WTC11 (cell line): Measurements from ENCODE around the gene KRTAP5-3. TPM values are rescaled to one million over a fixed set of nuclear protein-coding genes. Genes with fewer than 3 reads are reported as not detected.

Source experiments
- ATAC-seq: fragments of 200-7000 bp; cut with Tn5 transposase; 2 replicates; pipeline ENCODE4 v1.10.0; 2021; ENCODE audit warnings: mild to moderate bottlenecking, moderate library complexity
- CTCF ChIA-PET: fragments of 300-600 bp; sonication (Branson Sonifier 250); formaldehyde crosslinking; loops from one replicate; lab custom pipeline; 2021; ENCODE audit warnings: antibody characterized with exemption; lab: Charles Lee
- POLR2A ChIA-PET: fragments of 350-600 bp; sonication (Branson Sonifier 250); formaldehyde crosslinking; loops from one replicate; lab custom pipeline; 2021; ENCODE audit warnings: antibody characterized with exemption; lab: Charles Lee
- DNase-seq: peaks from one replicate; pipeline ENCODE4 v3.0.0; 2021; ENCODE audit warnings: low spot score
- H3K27ac Mint-ChIP-seq: 2 replicates; pipeline ENCODE4 v1.8.0; 2021; ENCODE audit warnings: mixed read lengths
- H3K27me3 Mint-ChIP-seq: 2 replicates; pipeline ENCODE4 v1.8.0; 2021; ENCODE audit warnings: low read depth, mild to moderate bottlenecking, moderate library complexity, mixed read lengths
- H3K36me3 Mint-ChIP-seq: 2 replicates; pipeline ENCODE4 v1.8.0; 2021; ENCODE audit warnings: mixed read lengths
- H3K4me1 Mint-ChIP-seq: 2 replicates; pipeline ENCODE4 v1.8.0; 2022; ENCODE audit warnings: mixed read lengths
- H3K4me3 Mint-ChIP-seq: 2 replicates; pipeline ENCODE4 v1.8.0; 2021; ENCODE audit warnings: mild to moderate bottlenecking, moderate library complexity, mixed read lengths
- H3K9me3 Mint-ChIP-seq: 2 replicates; pipeline ENCODE4 v1.8.0; 2021; ENCODE audit warnings: mixed read lengths
- CREB1 ChIP-seq: sonication (generic); formaldehyde crosslinking; IDR thresholded peaks from 2 replicates; pipeline ENCODE4 v1.8.0; 2023; ENCODE audit warnings: mild to moderate bottlenecking, missing genetic modification reagents
- CREM ChIP-seq: sonication (generic); formaldehyde crosslinking; IDR thresholded peaks from 2 replicates; pipeline ENCODE4 v1.8.1; 2022; ENCODE audit warnings: mild to moderate bottlenecking, missing genetic modification reagents, moderate library complexity
- ELF4 ChIP-seq: sonication (generic); formaldehyde crosslinking; IDR thresholded peaks from 2 replicates; pipeline ENCODE4 v1.8.1; 2022; ENCODE audit warnings: low read depth, mild to moderate bottlenecking, moderate library complexity, missing genetic modification reagents
- FOXK1 ChIP-seq: sonication (generic); formaldehyde crosslinking; IDR thresholded peaks from 2 replicates; pipeline ENCODE4 v1.8.0; 2022; ENCODE audit warnings: mild to moderate bottlenecking, moderate library complexity, missing genetic modification reagents
- FOXP1 ChIP-seq: sonication (generic); formaldehyde crosslinking; IDR thresholded peaks from 2 replicates; pipeline ENCODE4 v1.8.0; 2022; ENCODE audit warnings: missing genetic modification reagents, mild to moderate bottlenecking, moderate library complexity, borderline replicate concordance
- GTF2I ChIP-seq: fragments of 250-450 bp; sonication (Bioruptor Pico); conservative IDR thresholded peaks from 2 replicates; pipeline ENCODE4 v1.4.0; 2021; ENCODE audit warnings: mild to moderate bottlenecking
- HMGA2 ChIP-seq: fragments of 250-450 bp; sonication (Bioruptor Pico); IDR thresholded peaks from 2 replicates; pipeline ENCODE4 v1.4.0; 2021; ENCODE audit warnings: mild to moderate bottlenecking, moderate library complexity
- NFYB ChIP-seq: sonication (generic); formaldehyde crosslinking; conservative IDR thresholded peaks from 2 replicates; pipeline ENCODE4 v1.8.0; 2022; ENCODE audit warnings: low read depth, missing genetic modification reagents
- OVOL2 ChIP-seq: fragments of 250-450 bp; sonication (Bioruptor Pico); IDR thresholded peaks from 2 replicates; pipeline ENCODE4 v1.9.0; 2021; ENCODE audit warnings: mild to moderate bottlenecking, borderline replicate concordance
- SMAD4 ChIP-seq: sonication (generic); formaldehyde crosslinking; IDR thresholded peaks from 2 replicates; pipeline ENCODE4 v1.8.0; 2022; ENCODE audit warnings: mild to moderate bottlenecking, missing genetic modification reagents
- SOX15 ChIP-seq: fragments of 250-450 bp; sonication (Bioruptor Pico); IDR thresholded peaks from 2 replicates; pipeline ENCODE4 v1.9.0; 2021; ENCODE audit warnings: mild to moderate bottlenecking
- SP1 ChIP-seq: sonication (generic); formaldehyde crosslinking; conservative IDR thresholded peaks from 2 replicates; pipeline ENCODE4 v1.8.1; 2022; ENCODE audit warnings: missing genetic modification reagents
- TCF7 ChIP-seq: sonication (generic); formaldehyde crosslinking; IDR thresholded peaks from 2 replicates; pipeline ENCODE4 v1.8.0; 2022; ENCODE audit warnings: mild to moderate bottlenecking, low read depth, missing genetic modification reagents, moderate library complexity
- TEAD4 ChIP-seq: sonication (generic); formaldehyde crosslinking; IDR thresholded peaks from 2 replicates; pipeline ENCODE4 v1.8.0; 2022; ENCODE audit warnings: mild to moderate bottlenecking, missing genetic modification reagents
- TP53 ChIP-seq: sonication (generic); formaldehyde crosslinking; IDR thresholded peaks from 2 replicates; pipeline ENCODE4 v1.8.1; 2023; ENCODE audit warnings: mild to moderate bottlenecking, missing genetic modification reagents
- ZNF138 ChIP-seq: sonication (generic); formaldehyde crosslinking; conservative IDR thresholded peaks from 2 replicates; pipeline ENCODE4 v1.8.1; 2022; ENCODE audit warnings: mild to moderate bottlenecking, moderate library complexity, missing genetic modification reagents
- ZNF232 ChIP-seq: sonication (generic); formaldehyde crosslinking; IDR thresholded peaks from 2 replicates; pipeline ENCODE4 v1.8.0; 2022; ENCODE audit warnings: mild to moderate bottlenecking, missing genetic modification reagents
- ZNF396 ChIP-seq: fragments of 250-450 bp; sonication (Bioruptor Pico); IDR thresholded peaks from 2 replicates; pipeline ENCODE4 v1.8.0; 2021; ENCODE audit warnings: mild to moderate bottlenecking, moderate library complexity, borderline replicate concordance
- total RNA-seq: library from RNA; stranded (reverse); gene quantifications from 3 replicates; pipeline ENCODE4 v1.2.3, GENCODE V29; 2021
- TF ChIP-seq, protein P1 (sequence below): sonication (generic); formaldehyde crosslinking; IDR thresholded peaks from 2 replicates; pipeline ENCODE4 v1.8.1; 2023; ENCODE audit warnings: mild to moderate bottlenecking, moderate library complexity, missing genetic modification reagents
- TF ChIP-seq, protein P2 (sequence below): fragments of 250-450 bp; sonication (Bioruptor Pico); conservative IDR thresholded peaks from 2 replicates; pipeline ENCODE4 v1.9.0; 2021; ENCODE audit warnings: mild to moderate bottlenecking
- TF ChIP-seq, protein P3 (sequence below): sonication (generic); formaldehyde crosslinking; IDR thresholded peaks from 2 replicates; pipeline ENCODE4 v1.8.1; 2023; ENCODE audit warnings: mild to moderate bottlenecking, missing genetic modification reagents, moderate library complexity
- TF ChIP-seq, protein P4 (sequence below): sonication (generic); formaldehyde crosslinking; IDR thresholded peaks from 2 replicates; pipeline ENCODE4 v1.8.0; 2023; ENCODE audit warnings: mild to moderate bottlenecking, missing genetic modification reagents
- TF ChIP-seq, protein P5 (sequence below): sonication (generic); formaldehyde crosslinking; IDR thresholded peaks from 2 replicates; pipeline ENCODE4 v1.8.0; 2022; ENCODE audit warnings: mild to moderate bottlenecking, missing genetic modification reagents
- TF ChIP-seq, protein P6 (sequence below): sonication (generic); formaldehyde crosslinking; IDR thresholded peaks from 2 replicates; pipeline ENCODE4 v1.8.0; 2022; ENCODE audit warnings: mild to moderate bottlenecking, missing genetic modification reagents

The KRTAP5-3 gene
- total RNA-seq, 1 experiment from 2014 or later: not detected

DNA sequence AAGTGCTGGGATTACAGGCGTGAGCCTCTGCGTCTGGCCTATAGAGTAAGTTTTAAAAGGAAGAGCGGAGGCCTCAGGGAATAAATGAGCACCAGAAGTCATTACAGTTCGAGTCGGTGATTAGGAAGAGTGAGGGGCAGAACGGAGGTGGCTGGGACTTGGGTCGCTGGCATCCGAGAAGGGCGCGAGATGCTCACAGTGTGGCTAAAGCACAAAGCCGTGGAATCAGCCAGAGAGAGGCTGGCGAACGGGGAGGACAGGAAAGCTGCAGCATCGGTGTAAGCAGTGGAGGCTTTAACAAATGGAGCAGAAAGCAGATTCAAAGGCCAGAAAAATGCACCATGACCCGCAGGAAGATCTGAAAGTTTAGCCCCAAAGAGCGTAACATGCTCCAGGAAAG lies 16.4 kb upstream of the KRTAP5-3 start:
- Mint-ChIP-seq H3K9me3 (no peaks in the 10 kb centered on the region), H3K27me3 (peaks cover 37% of the 10 kb centered on the region), H3K27ac (no peak overlapping the region), H3K36me3 (no peaks in the 10 kb centered on the region), H3K4me3 (no peak overlapping the region), H3K4me1 (peaks cover 15% of the 10 kb centered on the region)
- ChIA-PET CTCF (interaction anchor here (0.6 to 8.5 kb wide), 4 partner anchors 15 to 498 kb away, joined by 3 to 102 read pairs (median 4); partner anchors contain the start of gene KRTAP5-2), POLR2A (no interaction called here)
- DNase-seq (no peak), ATAC-seq (no peak)
- no peak for TF ChIP-seq SP1
- TF ChIP-seq, protein P1, sequence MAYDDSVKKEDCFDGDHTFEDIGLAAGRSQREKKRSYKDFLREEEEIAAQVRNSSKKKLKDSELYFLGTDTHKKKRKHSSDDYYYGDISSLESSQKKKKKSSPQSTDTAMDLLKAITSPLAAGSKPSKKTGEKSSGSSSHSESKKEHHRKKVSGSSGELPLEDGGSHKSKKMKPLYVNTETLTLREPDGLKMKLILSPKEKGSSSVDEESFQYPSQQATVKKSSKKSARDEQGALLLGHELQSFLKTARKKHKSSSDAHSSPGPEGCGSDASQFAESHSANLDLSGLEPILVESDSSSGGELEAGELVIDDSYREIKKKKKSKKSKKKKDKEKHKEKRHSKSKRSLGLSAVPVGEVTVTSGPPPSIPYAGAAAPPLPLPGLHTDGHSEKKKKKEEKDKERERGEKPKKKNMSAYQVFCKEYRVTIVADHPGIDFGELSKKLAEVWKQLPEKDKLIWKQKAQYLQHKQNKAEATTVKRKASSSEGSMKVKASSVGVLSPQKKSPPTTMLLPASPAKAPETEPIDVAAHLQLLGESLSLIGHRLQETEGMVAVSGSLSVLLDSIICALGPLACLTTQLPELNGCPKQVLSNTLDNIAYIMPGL: no peak
- TF ChIP-seq, all 79 proteins: peak for 0

DNA sequence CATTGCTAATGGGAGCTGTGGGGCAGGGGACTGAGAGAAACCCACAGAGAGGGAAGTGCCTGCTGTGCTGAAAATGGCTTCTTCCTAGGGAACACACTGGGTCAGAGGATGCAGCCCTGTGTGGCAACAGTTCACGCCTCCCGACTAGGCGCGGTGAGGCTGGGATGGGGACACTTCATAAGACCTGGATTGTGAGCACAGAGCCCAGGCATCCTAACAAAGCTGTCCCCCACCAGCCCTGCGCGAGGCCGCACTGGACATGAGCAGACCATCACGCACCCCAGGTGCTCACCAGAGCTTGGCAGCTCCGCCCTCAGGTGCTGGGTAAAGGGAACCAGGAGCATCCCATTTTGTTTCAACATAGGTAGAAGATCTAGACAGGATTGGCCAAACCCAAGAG lies 15.5 kb upstream of the KRTAP5-3 start:
- Mint-ChIP-seq H3K4me1 (peaks cover 10% of the 10 kb centered on the region), H3K9me3 (no peaks in the 10 kb centered on the region), H3K36me3 (no peaks in the 10 kb centered on the region), H3K27ac (no peak overlapping the region), H3K27me3 (peaks cover 32% of the 10 kb centered on the region), H3K4me3 (no peak overlapping the region)
- ATAC-seq (peak; percentile 36; the same call in 1 of the 2 replicates), DNase-seq (no peak)
- ChIA-PET CTCF (interaction anchor here (0.5 to 8.5 kb wide), 5 partner anchors 16 to 209 kb away, joined by 3 to 102 read pairs (median 4); partner anchors contain the start of gene KRTAP5-2), POLR2A (no interaction called here)
- TF ChIP-seq OVOL2: no peak
- TF ChIP-seq FOXP1 (CRISPR knock-in tag): no peak
- no peak for TF ChIP-seq FOXK1 (CRISPR knock-in tag)
- no peak for TF ChIP-seq SOX15 (CRISPR knock-in tag)
- TF ChIP-seq CREM (CRISPR knock-in tag): no peak
- TF ChIP-seq ZNF138 (CRISPR knock-in tag): no peak
- TF ChIP-seq HMGA2: no peak
- no peak for TF ChIP-seq NFYB (CRISPR knock-in tag)
- TF ChIP-seq GTF2I (CRISPR knock-in tag): no peak
- TF ChIP-seq TEAD4: no peak
- no peak for TF ChIP-seq TP53 (CRISPR knock-in tag)
- TF ChIP-seq, protein P2, sequence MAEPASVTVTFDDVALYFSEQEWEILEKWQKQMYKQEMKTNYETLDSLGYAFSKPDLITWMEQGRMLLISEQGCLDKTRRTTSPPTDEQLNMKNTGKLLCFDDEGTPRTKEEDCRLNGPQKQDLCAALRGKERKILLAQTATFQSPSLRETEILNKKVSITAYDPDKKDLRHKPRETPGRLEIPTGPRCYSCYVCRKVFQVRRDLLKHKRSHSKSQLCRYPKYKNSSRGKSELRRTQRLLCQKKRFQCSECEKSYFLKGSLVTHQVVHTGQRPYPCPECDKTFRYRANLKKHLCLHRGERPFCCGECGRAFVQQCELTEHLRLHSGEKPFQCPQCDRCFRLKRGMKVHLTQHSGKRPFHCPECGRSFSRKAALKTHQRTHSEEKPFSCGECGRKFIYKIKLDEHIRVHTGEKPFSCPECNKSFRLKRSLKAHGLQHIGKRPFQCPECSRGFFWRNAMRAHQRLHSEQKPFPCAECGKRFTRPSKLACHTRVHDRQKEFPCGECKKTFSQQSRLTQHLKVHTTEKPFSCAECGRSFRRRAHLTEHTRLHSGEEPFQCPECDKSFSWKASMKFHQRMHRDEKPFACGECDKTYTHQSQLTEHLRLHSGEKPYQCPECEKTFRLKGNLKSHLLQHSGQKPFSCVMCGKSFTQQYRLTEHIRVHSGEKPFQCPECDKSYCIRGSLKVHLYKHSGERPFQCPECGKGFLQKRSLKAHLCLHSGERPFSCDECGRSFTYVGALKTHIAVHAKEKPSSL (CRISPR knock-in tag): no peak

DNA sequence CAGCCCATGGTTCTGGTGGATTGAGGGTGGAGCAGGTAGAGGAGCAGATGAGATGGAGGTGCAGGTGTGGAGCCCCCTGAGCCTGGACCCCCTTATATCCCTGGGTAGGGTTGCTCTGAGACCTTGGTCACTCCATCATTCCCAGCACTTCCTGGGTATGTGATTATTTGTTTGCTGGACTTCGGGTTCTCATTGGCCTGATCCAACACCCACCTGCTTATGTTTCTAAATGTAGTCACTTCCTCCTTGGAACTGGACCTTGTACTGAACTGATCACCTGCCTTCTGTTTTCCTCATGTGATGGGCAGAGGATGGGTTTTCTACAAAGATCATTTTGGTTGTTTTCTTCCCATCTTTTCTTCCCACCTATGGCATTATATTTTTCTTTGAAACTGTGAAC lies 13.8 kb upstream of the KRTAP5-3 start, which contains the start of gene KRTAP5-4:
KRTAP5-4 (minus strand) TSS at position 53 of the 400 bp plus-strand sequence; CDS start at position 8, 45 bp downstream.
- POLR2A ChIA-PET: no interaction called here
- Mint-ChIP-seq H3K27ac (no peak within 1 kb of the TSS), H3K4me3 (no peak within 1 kb of the TSS), H3K27me3 (peaks cover 36% of the 10 kb centered on the region), H3K9me3 (peaks cover 8% of the 10 kb centered on the region), H3K36me3 (peaks cover 2% of the 10 kb centered on the region; the same call in 1 of the 2 replicates), H3K4me1 (peaks cover 10% of the 10 kb centered on the region)
- ATAC-seq (no peak), DNase-seq (no peak)
- CTCF ChIA-PET: no interaction called here
- TF ChIP-seq ZNF232 (CRISPR knock-in tag) (no peak), ZNF396 (no peak), SMAD4 (CRISPR knock-in tag) (no peak), TCF7 (CRISPR knock-in tag) (no peak), OVOL2 (no peak), ELF4 (CRISPR knock-in tag) (no peak), TEAD4 (no peak), CREB1 (CRISPR knock-in tag) (no peak)
- TF ChIP-seq, protein P3, sequence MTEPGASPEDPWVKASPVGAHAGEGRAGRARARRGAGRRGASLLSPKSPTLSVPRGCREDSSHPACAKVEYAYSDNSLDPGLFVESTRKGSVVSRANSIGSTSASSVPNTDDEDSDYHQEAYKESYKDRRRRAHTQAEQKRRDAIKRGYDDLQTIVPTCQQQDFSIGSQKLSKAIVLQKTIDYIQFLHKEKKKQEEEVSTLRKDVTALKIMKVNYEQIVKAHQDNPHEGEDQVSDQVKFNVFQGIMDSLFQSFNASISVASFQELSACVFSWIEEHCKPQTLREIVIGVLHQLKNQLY: no peak
- TF ChIP-seq, protein P4, sequence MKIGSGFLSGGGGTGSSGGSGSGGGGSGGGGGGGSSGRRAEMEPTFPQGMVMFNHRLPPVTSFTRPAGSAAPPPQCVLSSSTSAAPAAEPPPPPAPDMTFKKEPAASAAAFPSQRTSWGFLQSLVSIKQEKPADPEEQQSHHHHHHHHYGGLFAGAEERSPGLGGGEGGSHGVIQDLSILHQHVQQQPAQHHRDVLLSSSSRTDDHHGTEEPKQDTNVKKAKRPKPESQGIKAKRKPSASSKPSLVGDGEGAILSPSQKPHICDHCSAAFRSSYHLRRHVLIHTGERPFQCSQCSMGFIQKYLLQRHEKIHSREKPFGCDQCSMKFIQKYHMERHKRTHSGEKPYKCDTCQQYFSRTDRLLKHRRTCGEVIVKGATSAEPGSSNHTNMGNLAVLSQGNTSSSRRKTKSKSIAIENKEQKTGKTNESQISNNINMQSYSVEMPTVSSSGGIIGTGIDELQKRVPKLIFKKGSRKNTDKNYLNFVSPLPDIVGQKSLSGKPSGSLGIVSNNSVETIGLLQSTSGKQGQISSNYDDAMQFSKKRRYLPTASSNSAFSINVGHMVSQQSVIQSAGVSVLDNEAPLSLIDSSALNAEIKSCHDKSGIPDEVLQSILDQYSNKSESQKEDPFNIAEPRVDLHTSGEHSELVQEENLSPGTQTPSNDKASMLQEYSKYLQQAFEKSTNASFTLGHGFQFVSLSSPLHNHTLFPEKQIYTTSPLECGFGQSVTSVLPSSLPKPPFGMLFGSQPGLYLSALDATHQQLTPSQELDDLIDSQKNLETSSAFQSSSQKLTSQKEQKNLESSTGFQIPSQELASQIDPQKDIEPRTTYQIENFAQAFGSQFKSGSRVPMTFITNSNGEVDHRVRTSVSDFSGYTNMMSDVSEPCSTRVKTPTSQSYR (CRISPR knock-in tag): no peak
- TF ChIP-seq, protein P5, sequence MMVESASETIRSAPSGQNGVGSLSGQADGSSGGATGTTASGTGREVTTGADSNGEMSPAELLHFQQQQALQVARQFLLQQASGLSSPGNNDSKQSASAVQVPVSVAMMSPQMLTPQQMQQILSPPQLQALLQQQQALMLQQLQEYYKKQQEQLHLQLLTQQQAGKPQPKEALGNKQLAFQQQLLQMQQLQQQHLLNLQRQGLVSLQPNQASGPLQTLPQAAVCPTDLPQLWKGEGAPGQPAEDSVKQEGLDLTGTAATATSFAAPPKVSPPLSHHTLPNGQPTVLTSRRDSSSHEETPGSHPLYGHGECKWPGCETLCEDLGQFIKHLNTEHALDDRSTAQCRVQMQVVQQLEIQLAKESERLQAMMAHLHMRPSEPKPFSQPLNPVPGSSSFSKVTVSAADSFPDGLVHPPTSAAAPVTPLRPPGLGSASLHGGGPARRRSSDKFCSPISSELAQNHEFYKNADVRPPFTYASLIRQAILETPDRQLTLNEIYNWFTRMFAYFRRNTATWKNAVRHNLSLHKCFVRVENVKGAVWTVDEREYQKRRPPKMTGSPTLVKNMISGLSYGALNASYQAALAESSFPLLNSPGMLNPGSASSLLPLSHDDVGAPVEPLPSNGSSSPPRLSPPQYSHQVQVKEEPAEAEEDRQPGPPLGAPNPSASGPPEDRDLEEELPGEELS: no peak
- TF ChIP-seq, protein P6, sequence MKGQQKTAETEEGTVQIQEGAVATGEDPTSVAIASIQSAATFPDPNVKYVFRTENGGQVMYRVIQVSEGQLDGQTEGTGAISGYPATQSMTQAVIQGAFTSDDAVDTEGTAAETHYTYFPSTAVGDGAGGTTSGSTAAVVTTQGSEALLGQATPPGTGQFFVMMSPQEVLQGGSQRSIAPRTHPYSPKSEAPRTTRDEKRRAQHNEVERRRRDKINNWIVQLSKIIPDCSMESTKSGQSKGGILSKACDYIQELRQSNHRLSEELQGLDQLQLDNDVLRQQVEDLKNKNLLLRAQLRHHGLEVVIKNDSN: no peak
